ENCODE results near the gene RETREG1. TPM values are rescaled to one million over a fixed set of nuclear protein-coding genes. Genes with fewer than 3 reads are reported as not detected.

Gene RETREG1
- total RNA-seq, 1 donor from 2014 or later = 3.0 TPM

DNA sequence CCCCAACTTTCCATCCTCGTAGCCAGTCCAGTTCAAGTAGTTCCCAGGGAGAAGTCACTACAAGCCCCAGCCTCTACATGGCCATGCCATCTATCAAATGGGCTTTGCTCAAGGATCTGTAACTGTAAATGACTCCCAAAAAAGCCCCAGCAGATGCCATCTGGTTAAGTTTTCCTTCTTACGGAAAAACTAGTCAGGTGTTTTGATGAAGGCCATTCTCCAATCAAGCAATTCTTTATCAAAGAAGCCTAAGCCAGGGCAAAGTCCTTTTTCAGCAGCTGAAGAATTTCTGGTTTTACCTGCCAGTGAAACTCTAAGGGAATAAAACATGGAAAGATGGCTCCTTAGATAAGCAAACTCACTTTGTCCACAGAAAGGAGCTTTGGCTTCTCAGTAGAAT, 129.3 kb downstream of the RETREG1 start:
- Histone ChIP-seq H3K4me3 (no peak overlapping the region), H3K27ac (no peak overlapping the region), H3K4me1 (no peaks in the 10 kb centered on the region), H3K4me2 (no peak overlapping the region), H3K79me2 (ENCODE audit: low read depth) (no peaks in the 10 kb centered on the region), H4K20me1 (ENCODE audit: low read depth) (no peaks in the 10 kb centered on the region), H3K36me3 (no peaks in the 10 kb centered on the region), H3K27me3 (no peaks in the 10 kb centered on the region), H3K9ac (no peak overlapping the region), H2AFZ (replicated peaks) (no peak overlapping the region), H3F3A (ENCODE audit: low read depth) (no peaks in the 10 kb centered on the region), H3K9me3 (ENCODE audit: low read depth) (no peaks in the 10 kb centered on the region)
- TF ChIP-seq EZH2phosphoT487 (IDR thresholded peaks at IDR 0.05) (no peak), EZH2 (IDR thresholded peaks at IDR 0.05) (no peak)
- TF ChIP-seq, protein P1, sequence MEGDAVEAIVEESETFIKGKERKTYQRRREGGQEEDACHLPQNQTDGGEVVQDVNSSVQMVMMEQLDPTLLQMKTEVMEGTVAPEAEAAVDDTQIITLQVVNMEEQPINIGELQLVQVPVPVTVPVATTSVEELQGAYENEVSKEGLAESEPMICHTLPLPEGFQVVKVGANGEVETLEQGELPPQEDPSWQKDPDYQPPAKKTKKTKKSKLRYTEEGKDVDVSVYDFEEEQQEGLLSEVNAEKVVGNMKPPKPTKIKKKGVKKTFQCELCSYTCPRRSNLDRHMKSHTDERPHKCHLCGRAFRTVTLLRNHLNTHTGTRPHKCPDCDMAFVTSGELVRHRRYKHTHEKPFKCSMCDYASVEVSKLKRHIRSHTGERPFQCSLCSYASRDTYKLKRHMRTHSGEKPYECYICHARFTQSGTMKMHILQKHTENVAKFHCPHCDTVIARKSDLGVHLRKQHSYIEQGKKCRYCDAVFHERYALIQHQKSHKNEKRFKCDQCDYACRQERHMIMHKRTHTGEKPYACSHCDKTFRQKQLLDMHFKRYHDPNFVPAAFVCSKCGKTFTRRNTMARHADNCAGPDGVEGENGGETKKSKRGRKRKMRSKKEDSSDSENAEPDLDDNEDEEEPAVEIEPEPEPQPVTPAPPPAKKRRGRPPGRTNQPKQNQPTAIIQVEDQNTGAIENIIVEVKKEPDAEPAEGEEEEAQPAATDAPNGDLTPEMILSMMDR (IDR thresholded peaks at IDR 0.05) = no peak
- Mint-ChIP-seq H3K36me3 (no peaks in the 10 kb centered on the region), H3K27ac (no peak overlapping the region), H3K4me3 (no peak overlapping the region), H3K27me3 (ENCODE audit: insufficient read depth, low read depth) (no peaks in the 10 kb centered on the region), H3K4me1 (no peaks in the 10 kb centered on the region), H3K9me3 (no peaks in the 10 kb centered on the region)
- no peak for DNase-seq (ENCODE audit: low spot score)

GRCh38 chr5:16486711-16487111, 130.1 kb downstream of the RETREG1 start:
- Histone ChIP-seq H3K9me3 (ENCODE audit: low read depth) (no peaks in the 10 kb centered on the region), H3K4me1 (no peaks in the 10 kb centered on the region), H4K20me1 (ENCODE audit: low read depth) (no peaks in the 10 kb centered on the region), H3K79me2 (ENCODE audit: low read depth) (no peaks in the 10 kb centered on the region), H3K9ac (no peak overlapping the region), H3K4me2 (no peak overlapping the region), H3K27ac (no peak overlapping the region), H3K4me3 (no peak overlapping the region), H3F3A (ENCODE audit: low read depth) (no peaks in the 10 kb centered on the region), H2AFZ (replicated peaks) (no peak overlapping the region), H3K36me3 (no peaks in the 10 kb centered on the region), H3K27me3 (no peaks in the 10 kb centered on the region)
- Mint-ChIP-seq H3K4me1 (no peaks in the 10 kb centered on the region), H3K27me3 (ENCODE audit: insufficient read depth, low read depth) (no peaks in the 10 kb centered on the region), H3K36me3 (no peaks in the 10 kb centered on the region), H3K9me3 (no peaks in the 10 kb centered on the region), H3K4me3 (no peak overlapping the region), H3K27ac (no peak overlapping the region)
- DNase-seq (ENCODE audit: low spot score) = no peak
- no peak for TF ChIP-seq EZH2 (IDR thresholded peaks at IDR 0.05)
- TF ChIP-seq, protein P1 (IDR thresholded peaks at IDR 0.05) = no peak

DNA sequence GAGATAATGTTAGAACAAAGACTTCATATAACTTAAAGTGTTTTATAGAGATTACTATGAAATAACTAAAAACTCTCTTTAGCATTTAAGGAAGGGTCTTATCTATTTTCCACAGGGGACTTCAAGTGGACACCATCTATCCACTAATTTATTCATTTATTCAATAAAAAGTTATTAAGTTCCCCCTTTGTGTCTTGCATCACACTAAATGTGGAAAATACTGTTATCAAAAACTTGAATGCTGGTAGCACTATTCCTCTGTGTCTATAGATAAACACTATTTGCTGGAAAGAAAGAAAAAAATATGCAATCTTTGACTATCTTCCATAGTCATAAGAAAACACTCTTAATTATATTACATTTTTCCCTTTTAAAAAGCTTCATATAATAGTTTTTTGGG, 131.1 kb downstream of the RETREG1 start:
- no peak overlapping the region for H2AFZ ChIP-seq (replicated peaks)
- H3K4me1 Mint-ChIP-seq = no peaks in the 10 kb centered on the region
- H3K27me3 ChIP-seq = no peaks in the 10 kb centered on the region
- no peak overlapping the region for H3K4me2 ChIP-seq
- H3K27me3 Mint-ChIP-seq (ENCODE audit: insufficient read depth, low read depth) = no peaks in the 10 kb centered on the region
- H3K4me3 ChIP-seq = no peak overlapping the region
- H3K9me3 ChIP-seq (ENCODE audit: low read depth) = no peaks in the 10 kb centered on the region
- H3F3A ChIP-seq (ENCODE audit: low read depth) = no peaks in the 10 kb centered on the region
- no peak overlapping the region for H3K9ac ChIP-seq
- H3K27ac ChIP-seq = no peak overlapping the region
- no peaks in the 10 kb centered on the region for H3K36me3 ChIP-seq
- TF ChIP-seq, protein P1 (IDR thresholded peaks at IDR 0.05) = no peak
- TF ChIP-seq EZH2phosphoT487 (IDR thresholded peaks at IDR 0.05) = no peak
- H3K27ac Mint-ChIP-seq = no peak overlapping the region
- H3K79me2 ChIP-seq (ENCODE audit: low read depth) = no peaks in the 10 kb centered on the region
- no peaks in the 10 kb centered on the region for H3K9me3 Mint-ChIP-seq
- H4K20me1 ChIP-seq (ENCODE audit: low read depth) = no peaks in the 10 kb centered on the region
- no peaks in the 10 kb centered on the region for H3K36me3 Mint-ChIP-seq
- no peak overlapping the region for H3K4me3 Mint-ChIP-seq
- no peaks in the 10 kb centered on the region for H3K4me1 ChIP-seq
- no peak for DNase-seq (ENCODE audit: low spot score)

- Histone ChIP-seq H3K36me3 (no peaks in the 10 kb centered on the region), H3K4me3 (no peak overlapping the region), H3K27me3 (no peaks in the 10 kb centered on the region), H3K4me2 (no peak overlapping the region), H3K4me1 (no peaks in the 10 kb centered on the region), H3K27ac (no peak overlapping the region), H4K20me1 (ENCODE audit: low read depth) (no peaks in the 10 kb centered on the region), H3K79me2 (ENCODE audit: low read depth) (no peaks in the 10 kb centered on the region), H3K9me3 (ENCODE audit: low read depth) (no peaks in the 10 kb centered on the region), H2AFZ (replicated peaks) (no peak overlapping the region), H3F3A (ENCODE audit: low read depth) (no peaks in the 10 kb centered on the region), H3K9ac (no peak overlapping the region)
- no peak for DNase-seq (ENCODE audit: low spot score)
- Mint-ChIP-seq H3K27me3 (ENCODE audit: insufficient read depth, low read depth) (no peaks in the 10 kb centered on the region), H3K36me3 (no peaks in the 10 kb centered on the region), H3K4me1 (no peaks in the 10 kb centered on the region), H3K4me3 (no peak overlapping the region), H3K27ac (no peak overlapping the region), H3K9me3 (no peaks in the 10 kb centered on the region)
- no peak for TF ChIP-seq EZH2 (IDR thresholded peaks at IDR 0.05)
Observed at GRCh38 chr5:16484081-16484480, 132.7 kb downstream of the RETREG1 start.

Measured in neural progenitor cell (in vitro differentiated cells).